Body of pancreas (tissue), 4 donors: ENCODE results near the gene EFCAB5. TPM values are rescaled to one million over a fixed set of nuclear protein-coding genes. Genes with fewer than 3 reads are reported as not detected.

Experiments
- ATAC-seq: fragments of 150-250 bp; one replicate; pipeline ENCODE4 v1.9.1; 2016
- DNase-seq, 4 donors: peaks; one replicate each; pipeline ENCODE4 v3.0.0-alpha.2; 2019
- H3K27ac ChIP-seq, 4 donors: fragments of 200-600 bp; sonication (generic); 1 replicate in 3 of 4; 2 replicates in 1 of 4; pipeline versions ENCODE4 v1.5.1 to v1.6.1; 2016 to 2019; ENCODE audit warnings: mild to moderate bottlenecking in 1 of 4, mixed read lengths in 1 of 4, moderate library complexity in 1 of 4
- H3K27me3 ChIP-seq, 2 donors: fragments of 200-600 bp; sonication (generic); one replicate each; pipeline ENCODE4 v1.6.0; 2016; ENCODE audit warnings: mild to moderate bottlenecking in 1 of 2
- H3K36me3 ChIP-seq, 2 donors: fragments of 200-600 bp; sonication (generic); replicated peaks in 1 of 2; 2 replicates each; pipeline ENCODE4 v1.5.1; 2016; ENCODE audit warnings: low read depth in 2 of 2; ENCODE audit not compliant: insufficient read depth in 1 of 2
- H3K4me1 ChIP-seq: fragments of 200-600 bp; sonication (generic); one replicate; pipeline ENCODE4 v1.6.0; 2016
- H3K4me3 ChIP-seq, 2 donors: fragments of 200-600 bp; sonication (generic); 1 replicate in 1 of 2; 2 replicates in 1 of 2; pipeline ENCODE4 v1.5.1; 2016 to 2019
- H3K9me3 ChIP-seq, 3 donors: fragments of 200-600 bp; sonication (generic); 1 replicate in 2 of 3; 2 replicates in 1 of 3; pipeline ENCODE4 v1.5.1; 2016
- CTCF ChIP-seq, 7 experiments: fragments of 450-650 bp in 4 of 7; fragments of 200-600 bp in 3 of 7; sonication (generic) in 3 of 7; IDR thresholded peaks; one replicate each; pipeline ENCODE4 v1.5.1; 2016 to 2019; ENCODE audit warnings: antibody characterized with exemption in 7 of 7
- POLR2A ChIP-seq, 3 donors: fragments of 450-650 bp; IDR thresholded peaks; one replicate each; pipeline ENCODE4 v1.6.1; 2016; ENCODE audit warnings: antibody characterized with exemption in 3 of 3, mild to moderate bottlenecking in 2 of 3
- WGBS, 2 donors: methylation state at CpG; one replicate each; pipeline ENCODE4 v1.1.5; 2017; 5-methylcytosine and 5-hydroxymethylcytosine counted together
- intact Hi-C: fragments of 100-400 bp; cut with DNase I; formaldehyde crosslinking; loops from one replicate; pipeline ENCODE4 v1.15.1; 2023
- total RNA-seq, 2 donors: library from RNA; depleted of rRNA; stranded (reverse); fragments of >200 nt; gene quantifications; one replicate each; pipeline ENCODE4 v1.1.0, GENCODE V29; 2016

EFCAB5 gene
- total RNA-seq, 2 donors from 2014 or later: under 0.01 TPM; not detected in 1

GRCh38 chr17:29958947-29959657 is 17.7 kb downstream of the EFCAB5 start:
- intact Hi-C loops: no loop called here
- no peak for ATAC-seq
- peaks cover 0 to 5% (median 0%) of the 10 kb centered on the region in 3 donors for H3K9me3 ChIP-seq
- H3K27ac ChIP-seq: no peak overlapping the region
- no peak for DNase-seq
- WGBS, 2 donors: 49 to 69% methylated on average over 4 of the region's 4 CpGs
- H3K27me3 ChIP-seq: no peaks in the 10 kb centered on the region
- H3K4me1 ChIP-seq: no peaks in the 10 kb centered on the region
- no peaks in the 10 kb centered on the region for H3K36me3 ChIP-seq
- TF ChIP-seq POLR2A (IDR thresholded peaks at IDR 0.05) (no peak), CTCF (IDR thresholded peaks at IDR 0.05) (no peak)
- no peak overlapping the region for H3K4me3 ChIP-seq

GRCh38 chr17:29959658-29960337 is 18.4 kb downstream of the EFCAB5 start:
- Histone ChIP-seq H3K27me3 (no peaks in the 10 kb centered on the region), H3K4me1 (no peaks in the 10 kb centered on the region), H3K27ac (no peak overlapping the region), H3K4me3 (no peak overlapping the region), H3K9me3 (no peaks in the 10 kb centered on the region), H3K36me3 (no peaks in the 10 kb centered on the region)
- intact Hi-C loops: no loop called here
- WGBS, 2 donors: 69 to 73% methylated on average over 4 of the region's 4 CpGs
- TF ChIP-seq CTCF (IDR thresholded peaks at IDR 0.05): no peak
- no peak for TF ChIP-seq POLR2A (IDR thresholded peaks at IDR 0.05)
- ATAC-seq (no peak), DNase-seq (no peak)

GRCh38 chr17:29962656-29963055 is 21.2 kb downstream of the EFCAB5 start:
- Histone ChIP-seq H3K27me3 (no peaks in the 10 kb centered on the region), H3K9me3 (no peaks in the 10 kb centered on the region), H3K4me3 (no peak overlapping the region), H3K4me1 (no peaks in the 10 kb centered on the region), H3K36me3 (no peaks in the 10 kb centered on the region), H3K27ac (no peak overlapping the region)
- no peak for DNase-seq
- WGBS, 2 donors: 93 to 94% methylated on average over 2 of the region's 2 CpGs
- no peak for TF ChIP-seq POLR2A (IDR thresholded peaks at IDR 0.05)
- TF ChIP-seq CTCF (IDR thresholded peaks at IDR 0.05): no peak
- no peak for ATAC-seq
- intact Hi-C loops: no loop called here

GRCh38 chr17:29968271-29968670 is 26.8 kb downstream of the EFCAB5 start:
- ATAC-seq: no peak
- TF ChIP-seq POLR2A (IDR thresholded peaks at IDR 0.05) (no peak), CTCF (IDR thresholded peaks at IDR 0.05) (no peak)
- no peaks in the 10 kb centered on the region for H3K9me3 ChIP-seq
- H3K27me3 ChIP-seq: no peaks in the 10 kb centered on the region
- intact Hi-C loops: no loop called here
- no peaks in the 10 kb centered on the region for H3K36me3 ChIP-seq
- no peaks in the 10 kb centered on the region for H3K4me1 ChIP-seq
- H3K4me3 ChIP-seq: no peak overlapping the region
- no peak overlapping the region for H3K27ac ChIP-seq
- WGBS, 2 donors: 67 to 80% methylated on average over 5 of the region's 5 CpGs
- DNase-seq: no peak
